GM12878 (cell line): ENCODE results near the gene PGLYRP4. TPM values are rescaled to one million over a fixed set of nuclear protein-coding genes. Genes with fewer than 3 reads are reported as not detected.

ENCODE experiments used
- ATAC-seq: fragments of 200-7000 bp; cut with Tn5 transposase; 3 replicates; pipeline ENCODE4 v1.9.1; 2020; ENCODE audit warnings: mild to moderate bottlenecking, moderate library complexity
- BruUV-seq: library from RNA; stranded (reverse); fragments of 400-500 nt; replicated peaks from 2 replicates; lab custom pipeline; 2021; lab: Mats Ljungman, UMichigan
- CTCF ChIA-PET: fragments of 300-600 bp; sonication (Branson Sonifier 250); formaldehyde crosslinking; extraction: SDS; loops from one replicate; lab custom pipeline; 2021; ENCODE audit warnings: inconsistent platforms; lab: Yijun Ruan, JAX
- POLR2A ChIA-PET: fragments of 350-600 bp; formaldehyde crosslinking; extraction: SDS; loops from one replicate; lab custom pipeline; 2021; ENCODE audit warnings: inconsistent platforms; lab: Charles Lee
- RAD21 ChIA-PET: fragments of 300-600 bp; sonication (Branson Sonifier 250); formaldehyde crosslinking; loops from one replicate; lab custom pipeline; 2023; ENCODE audit warnings: antibody characterized with exemption; ENCODE audit not compliant: unreplicated experiment; lab: Charles Lee
- SMC1A ChIA-PET: fragments of 300-600 bp; sonication (Branson Sonifier 250); formaldehyde crosslinking; loops from one replicate; lab custom pipeline; 2023; ENCODE audit not compliant: unreplicated experiment, uncharacterized antibody; lab: Charles Lee
- DNase-seq: peaks from one replicate; pipeline ENCODE4 v3.0.0-alpha.2; 2011; ENCODE audit warnings: low read depth, low spot score
- FAIRE-seq: peaks from 3 replicates; lab custom pipeline; 2011; peaks lifted over from hg19 to GRCh38; lab: Jason Lieb, UNC
- H2AFZ ChIP-seq: 2 replicates; pipeline ENCODE4 v1.6.0; 2011; ENCODE audit warnings: low read depth, low read length, control low read depth; ENCODE audit not compliant: control insufficient read depth
- H3K27ac ChIP-seq: 2 replicates; pipeline ENCODE4 v1.5.1; 2011; ENCODE audit warnings: control low read depth; ENCODE audit not compliant: control insufficient read depth, insufficient read depth
- H3K27me3 ChIP-seq, 2 experiments: replicated peaks in 1 of 2; 2 replicates each; pipeline versions ENCODE4 v1.6.0 to v1.6.1; 2011; ENCODE audit warnings: low read length in 1 of 2; ENCODE audit not compliant: control insufficient read depth in 2 of 2, insufficient read depth in 2 of 2
- H3K36me3 ChIP-seq, 2 experiments: 2 replicates each; pipeline ENCODE4 v1.5.1; 2011; ENCODE audit warnings: low read length in 1 of 2; ENCODE audit not compliant: control insufficient read depth in 2 of 2, insufficient read depth in 2 of 2
- H3K4me1 ChIP-seq: 2 replicates; pipeline ENCODE4 v1.6.1; 2011; ENCODE audit warnings: mild to moderate bottlenecking, low read length, moderate library complexity, mixed read lengths; ENCODE audit not compliant: control insufficient read depth, insufficient read depth
- H3K4me2 ChIP-seq: 2 replicates; pipeline ENCODE4 v1.6.0; 2011; ENCODE audit warnings: control low read depth; ENCODE audit not compliant: control insufficient read depth, insufficient read depth
- H3K4me3 ChIP-seq: fragments of 200-600 bp; sonication (generic); 2 replicates; pipeline ENCODE4 v1.5.1; 2016
- H3K79me2 ChIP-seq: 2 replicates; pipeline ENCODE4 v1.6.0; 2011; ENCODE audit warnings: low read length; ENCODE audit not compliant: control insufficient read depth, insufficient read depth
- H3K9ac ChIP-seq: 2 replicates; pipeline ENCODE4 v1.8.0; 2011; ENCODE audit warnings: low read length, control low read depth, mixed read lengths; ENCODE audit not compliant: control insufficient read depth, insufficient read depth
- H3K9me3 ChIP-seq: replicated peaks from 3 replicates; pipeline ENCODE4 v1.5.1; 2011; ENCODE audit warnings: mild to moderate bottlenecking, low read length; ENCODE audit not compliant: control insufficient read depth, insufficient read depth
- H4K20me1 ChIP-seq: 2 replicates; pipeline ENCODE4 v1.6.0; 2011; ENCODE audit not compliant: control insufficient read depth, insufficient read depth
- JUND ChIP-seq: IDR thresholded peaks from 2 replicates; pipeline ENCODE4 v1.6.1; 2012; ENCODE audit warnings: low read depth, mild to moderate bottlenecking, low read length, improper control_type of control experiment, moderate library complexity
- NR2F1 ChIP-seq: fragments of 450-650 bp; conservative IDR thresholded peaks from 2 replicates; pipeline ENCODE4 v1.6.1; 2017; ENCODE audit warnings: mild to moderate bottlenecking
- SUPT20H ChIP-seq: IDR thresholded peaks from 2 replicates; pipeline ENCODE4 v1.6.1; 2011; ENCODE audit warnings: low read depth, mild to moderate bottlenecking, low read length, moderate library complexity, borderline replicate concordance; ENCODE audit not compliant: control insufficient read depth
- WGBS: methylation state at CpG from one replicate; pipeline ENCODE4 v1.1.6; 2016; ENCODE audit warnings: low lambda C conversion rate; ENCODE audit not compliant: insufficient replicate concordance, insufficient coverage; ENCODE audit errors: missing lambda C conversion rate; 5-methylcytosine and 5-hydroxymethylcytosine counted together
- in situ Hi-C: fragments of 300-500 bp; cut with MboI; formaldehyde crosslinking; loops from 9 replicates; pipeline ENCODE4 v1.14.3; 2018; ENCODE audit warnings: mixed read lengths
- intact Hi-C: fragments of 100-400 bp; cut with micrococcal nuclease; formaldehyde crosslinking; loops from one replicate; pipeline ENCODE4 v1.14.2; 2022; ENCODE audit not compliant: unreplicated experiment
- polyA plus RNA-seq, 11 experiments: library from polyadenylated mRNA; depleted of rRNA in 4 of 11; unstranded in 6 of 11; stranded (reverse) in 5 of 11; fragments of >200 nt; fragmentation: Nextera tagmentation in 4 of 11; fragmentation: Illumina TruSeq in 1 of 11; extraction: Ambion mirVana in 4 of 11; extraction: Trizol in 1 of 11; gene quantifications; 1 replicate in 1 of 11; 2 replicates in 10 of 11; pipeline versions ENCODE4 v1.2.1 to v1.2.3, GENCODE V29; 2011 to 2016; ENCODE audit warnings: inconsistent platforms in 2 of 11, missing spikeins in 2 of 11, low read depth in 1 of 11
- total RNA-seq, 4 experiments: library from RNA; depleted of rRNA in 3 of 4; stranded (reverse); fragments of >200 nt in 3 of 4; fragmentation: Illumina TruSeq in 1 of 4; extraction: Trizol in 1 of 4; gene quantifications; 2 replicates each; pipeline versions ENCODE4 v1.2.1 to v1.2.3, GENCODE V29; 2013 to 2021
- TF ChIP-seq, protein P1 (sequence below): fragments of 450-650 bp; IDR thresholded peaks from 2 replicates; pipeline ENCODE4 v1.6.1; 2017; ENCODE audit warnings: mild to moderate bottlenecking

PGLYRP4 gene
- total and polyA plus RNA-seq, 10 of the 15 experiments (the other 5 are each of a cell fraction or from before 2014, with no cell fraction given): 0.22 to 3.0 (median 0.44) TPM

DNA sequence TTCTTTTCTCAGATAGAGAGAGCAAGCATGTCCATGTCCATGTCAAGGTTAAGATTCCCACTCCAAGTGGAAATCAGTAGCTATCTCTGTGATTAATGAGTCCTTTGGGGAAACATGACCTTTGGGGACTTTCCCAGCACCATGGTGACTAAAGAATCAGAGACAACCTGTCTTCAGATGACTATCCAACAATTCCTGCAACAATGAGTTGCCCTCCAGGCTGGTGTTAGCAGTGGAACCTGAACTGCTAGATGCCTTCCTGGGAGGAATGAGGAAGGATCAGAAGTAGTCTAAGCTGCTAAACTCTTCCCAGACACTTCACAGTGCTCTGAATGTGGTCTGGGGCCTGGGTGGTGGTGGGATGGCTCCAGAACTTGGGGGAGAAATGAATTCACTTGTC lies 15.5 kb upstream of the PGLYRP4 start (continued):
- TF ChIP-seq, protein P1, sequence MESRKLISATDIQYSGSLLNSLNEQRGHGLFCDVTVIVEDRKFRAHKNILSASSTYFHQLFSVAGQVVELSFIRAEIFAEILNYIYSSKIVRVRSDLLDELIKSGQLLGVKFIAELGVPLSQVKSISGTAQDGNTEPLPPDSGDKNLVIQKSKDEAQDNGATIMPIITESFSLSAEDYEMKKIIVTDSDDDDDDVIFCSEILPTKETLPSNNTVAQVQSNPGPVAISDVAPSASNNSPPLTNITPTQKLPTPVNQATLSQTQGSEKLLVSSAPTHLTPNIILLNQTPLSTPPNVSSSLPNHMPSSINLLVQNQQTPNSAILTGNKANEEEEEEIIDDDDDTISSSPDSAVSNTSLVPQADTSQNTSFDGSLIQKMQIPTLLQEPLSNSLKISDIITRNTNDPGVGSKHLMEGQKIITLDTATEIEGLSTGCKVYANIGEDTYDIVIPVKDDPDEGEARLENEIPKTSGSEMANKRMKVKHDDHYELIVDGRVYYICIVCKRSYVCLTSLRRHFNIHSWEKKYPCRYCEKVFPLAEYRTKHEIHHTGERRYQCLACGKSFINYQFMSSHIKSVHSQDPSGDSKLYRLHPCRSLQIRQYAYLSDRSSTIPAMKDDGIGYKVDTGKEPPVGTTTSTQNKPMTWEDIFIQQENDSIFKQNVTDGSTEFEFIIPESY: no peak
- no peak for TF ChIP-seq JUND

DNA sequence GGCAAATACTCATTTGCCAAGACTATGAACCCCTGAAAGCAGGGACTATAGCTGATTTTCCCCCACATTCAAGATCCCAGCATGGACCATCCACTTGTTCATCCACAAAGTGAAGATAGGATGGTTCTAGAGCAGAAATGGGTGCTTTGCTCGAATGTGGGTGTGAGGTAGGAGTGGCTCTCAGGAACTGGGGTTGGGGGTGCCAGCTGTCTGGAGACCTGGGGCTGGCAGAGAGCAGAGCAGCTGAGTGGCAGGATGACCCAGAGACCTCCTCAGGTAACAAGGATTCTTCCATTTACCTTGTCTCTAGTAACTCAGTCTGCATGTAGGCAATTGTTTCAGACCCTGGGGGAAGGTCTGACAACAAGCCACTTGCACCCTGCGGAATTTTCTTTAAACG lies 15.0 kb upstream of the PGLYRP4 start:
- RAD21 ChIA-PET: no interaction called here
- SMC1A ChIA-PET: interaction anchor here (1.9 kb wide), 1 partner anchor 11 kb away, joined by 5 read pairs; no protein-coding TSS in a partner anchor
- TF ChIP-seq SUPT20H: no peak
- TF ChIP-seq, protein P1: no peak
- no peak for TF ChIP-seq NR2F1
- Histone ChIP-seq H3K9ac (no peak overlapping the region), H2AFZ (no peak overlapping the region), H3K79me2 (no peaks in the 10 kb centered on the region), H3K4me3 (no peak overlapping the region), H3K9me3 (no peaks in the 10 kb centered on the region), H3K36me3 (no peaks in the 10 kb centered on the region), H3K27me3 (no peaks in the 10 kb centered on the region), H3K4me1 (no peaks in the 10 kb centered on the region), H3K4me2 (no peak overlapping the region), H4K20me1 (no peaks in the 10 kb centered on the region), H3K27ac (no peak overlapping the region)
- CTCF ChIA-PET: interaction anchor here (1.8 kb wide), 1 partner anchor 52 kb away, joined by 3 read pairs; no protein-coding TSS in a partner anchor
- in situ Hi-C loops: no loop called here
- ATAC-seq (no peak), DNase-seq (no peak), FAIRE-seq (no peak)
- 0% methylated on average over 3 of the region's 3 CpGs for WGBS
- POLR2A ChIA-PET: no interaction called here
- BruUV-seq: no TSS peak
- intact Hi-C loops: no loop called here
